Mammary epithelial cell (primary cell): Measurements from ENCODE around the gene LACRT.

Source experiments
- EZH2 ChIP-seq: IDR thresholded peaks from 2 replicates; pipeline ENCODE4 v1.6.1; 2012; ENCODE audit warnings: low read length, inconsistent platforms, borderline replicate concordance
- TF ChIP-seq, protein P1 (sequence below), 2 donors: IDR thresholded peaks in 1 of 2; conservative IDR thresholded peaks in 1 of 2; 2 replicates each; pipeline ENCODE4 v1.5.1; 2011 to 2012; ENCODE audit warnings: inconsistent platforms in 2 of 2, low read length in 2 of 2, mild to moderate bottlenecking in 2 of 2, control low read depth in 1 of 2, low read depth in 1 of 2; ENCODE audit not compliant: insufficient read depth in 1 of 2; ENCODE audit errors: extremely low read depth in 1 of 2

DNA sequence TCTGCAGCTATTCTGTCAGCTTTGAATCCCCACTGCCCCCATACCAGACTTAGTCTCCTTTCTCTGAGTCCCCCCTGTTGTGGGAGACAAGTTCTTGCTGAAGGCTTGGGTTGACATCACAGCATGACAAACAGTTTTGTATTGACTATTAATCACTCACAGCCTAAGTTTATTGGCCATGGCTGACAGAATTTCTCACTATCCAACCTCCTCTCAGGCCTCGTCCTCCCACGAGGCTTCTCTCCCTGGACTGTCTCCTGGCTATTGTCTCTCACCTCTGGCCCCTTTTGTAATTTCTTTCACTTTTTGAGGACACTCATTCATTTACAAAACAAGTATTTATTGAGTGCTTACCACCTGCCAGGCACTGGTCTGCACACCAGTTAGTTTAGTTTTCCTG is 48.7 kb upstream of the LACRT start:
- TF ChIP-seq, protein P1, sequence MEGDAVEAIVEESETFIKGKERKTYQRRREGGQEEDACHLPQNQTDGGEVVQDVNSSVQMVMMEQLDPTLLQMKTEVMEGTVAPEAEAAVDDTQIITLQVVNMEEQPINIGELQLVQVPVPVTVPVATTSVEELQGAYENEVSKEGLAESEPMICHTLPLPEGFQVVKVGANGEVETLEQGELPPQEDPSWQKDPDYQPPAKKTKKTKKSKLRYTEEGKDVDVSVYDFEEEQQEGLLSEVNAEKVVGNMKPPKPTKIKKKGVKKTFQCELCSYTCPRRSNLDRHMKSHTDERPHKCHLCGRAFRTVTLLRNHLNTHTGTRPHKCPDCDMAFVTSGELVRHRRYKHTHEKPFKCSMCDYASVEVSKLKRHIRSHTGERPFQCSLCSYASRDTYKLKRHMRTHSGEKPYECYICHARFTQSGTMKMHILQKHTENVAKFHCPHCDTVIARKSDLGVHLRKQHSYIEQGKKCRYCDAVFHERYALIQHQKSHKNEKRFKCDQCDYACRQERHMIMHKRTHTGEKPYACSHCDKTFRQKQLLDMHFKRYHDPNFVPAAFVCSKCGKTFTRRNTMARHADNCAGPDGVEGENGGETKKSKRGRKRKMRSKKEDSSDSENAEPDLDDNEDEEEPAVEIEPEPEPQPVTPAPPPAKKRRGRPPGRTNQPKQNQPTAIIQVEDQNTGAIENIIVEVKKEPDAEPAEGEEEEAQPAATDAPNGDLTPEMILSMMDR (conservative IDR thresholded peaks at IDR 0.05 in 1 of 2, IDR thresholded peaks at IDR 0.05 in 1 of 2; ENCODE audit: extremely low read depth in 1 of 2, insufficient read depth in 1 of 2, low read depth in 1 of 2, low read length in 2 of 2): no peak
- no peak for TF ChIP-seq EZH2
